ENCODE results near the gene SORCS2. TPM values are rescaled to one million over a fixed set of nuclear protein-coding genes. Genes with fewer than 3 reads are reported as not detected.

SORCS2 gene
- total RNA-seq, 1 experiment from 2014 or later, result 0.06 TPM

DNA sequence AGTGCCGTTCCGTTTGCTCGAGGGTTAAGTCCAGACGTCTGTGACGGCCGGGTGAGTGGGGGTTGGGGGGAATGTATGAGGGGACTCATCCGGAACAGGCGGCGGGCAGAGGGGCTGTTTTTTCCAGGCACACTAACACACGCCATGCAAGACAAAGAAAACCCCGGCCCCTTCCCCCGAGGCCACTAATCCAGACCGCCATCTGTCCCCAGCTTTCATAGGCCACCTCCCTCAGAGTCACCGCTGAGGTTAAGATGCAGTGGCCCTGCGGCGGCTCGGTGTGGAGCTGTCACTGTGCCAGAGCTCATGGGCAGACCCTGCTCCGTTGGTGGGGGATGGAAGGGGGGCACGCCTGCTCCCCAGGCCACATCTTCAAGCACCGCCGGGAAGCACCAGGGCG, 34.1 kb downstream of the SORCS2 start:
- Histone ChIP-seq H3K4me1 (ENCODE audit: insufficient read depth, low read length, poor library complexity, severe bottlenecking) (no peaks in the 10 kb centered on the region), H3K36me3 (ENCODE audit: insufficient read depth, low read length, poor library complexity, severe bottlenecking) (no peaks in the 10 kb centered on the region), H3K4me3 (ENCODE audit: low read depth, low read length, poor library complexity, severe bottlenecking) (no peak overlapping the region), H3K9me3 (ENCODE audit: low read depth, low read length, poor library complexity, severe bottlenecking) (no peaks in the 10 kb centered on the region), H3K27me3 (replicated peaks; ENCODE audit: insufficient read depth, low read depth, low read length, poor library complexity) (no peaks in the 10 kb centered on the region), H3K27ac (ENCODE audit: low read depth, low read length, poor library complexity, severe bottlenecking) (no peak overlapping the region)
- TF ChIP-seq CTCF (conservative IDR thresholded peaks at IDR 0.05; ENCODE audit: low read depth, low read length) (no peak), EZH2 (IDR thresholded peaks at IDR 0.05; ENCODE audit: borderline replicate concordance, low read depth, low read length, poor library complexity, severe bottlenecking) (no peak)
- ChIA-PET POLR2A (ENCODE audit: low non-redundant PET) (no interaction called here), CTCF (no interaction called here)
- intact Hi-C loops (cut with micrococcal nuclease; ENCODE audit: unreplicated experiment), result no loop called here
- BruUV-seq (replicated peaks), result no TSS peak
- DNase-seq (ENCODE audit: low spot score), result no peak

- H3K27me3 ChIP-seq (replicated peaks; ENCODE audit: insufficient read depth, low read depth, low read length, poor library complexity), result no peaks in the 10 kb centered on the region
- ChIA-PET POLR2A (ENCODE audit: low non-redundant PET) (no interaction called here), CTCF (no interaction called here)
- intact Hi-C loops (cut with micrococcal nuclease; ENCODE audit: unreplicated experiment), result no loop called here
- no TSS peak for BruUV-seq (replicated peaks)
- H3K4me1 ChIP-seq (ENCODE audit: insufficient read depth, low read length, poor library complexity, severe bottlenecking), result no peaks in the 10 kb centered on the region
- H3K9me3 ChIP-seq (ENCODE audit: low read depth, low read length, poor library complexity, severe bottlenecking), result no peaks in the 10 kb centered on the region
- no peak overlapping the region for H3K27ac ChIP-seq (ENCODE audit: low read depth, low read length, poor library complexity, severe bottlenecking)
- DNase-seq (ENCODE audit: low spot score), result no peak
- H3K4me3 ChIP-seq (ENCODE audit: low read depth, low read length, poor library complexity, severe bottlenecking), result no peak overlapping the region
- no peaks in the 10 kb centered on the region for H3K36me3 ChIP-seq (ENCODE audit: insufficient read depth, low read length, poor library complexity, severe bottlenecking)
- TF ChIP-seq EZH2 (IDR thresholded peaks at IDR 0.05; ENCODE audit: borderline replicate concordance, low read depth, low read length, poor library complexity, severe bottlenecking) (no peak), CTCF (conservative IDR thresholded peaks at IDR 0.05; ENCODE audit: low read depth, low read length) (no peak)
Observed at GRCh38 chr4:7227008-7227407, 34.7 kb downstream of the SORCS2 start.

- no TSS peak for BruUV-seq (replicated peaks)
- ChIA-PET CTCF (no interaction called here), POLR2A (ENCODE audit: low non-redundant PET) (interaction anchor here (1.1 kb wide), 1 partner anchor 48 kb away, joined by 3 read pairs; no protein-coding TSS in a partner anchor)
- no peak for DNase-seq (ENCODE audit: low spot score)
- TF ChIP-seq CTCF (conservative IDR thresholded peaks at IDR 0.05; ENCODE audit: low read depth, low read length) (no peak), EZH2 (IDR thresholded peaks at IDR 0.05; ENCODE audit: borderline replicate concordance, low read depth, low read length, poor library complexity, severe bottlenecking) (no peak)
- H3K9me3 ChIP-seq (ENCODE audit: low read depth, low read length, poor library complexity, severe bottlenecking), result no peaks in the 10 kb centered on the region
- H3K27ac ChIP-seq (ENCODE audit: low read depth, low read length, poor library complexity, severe bottlenecking), result no peak overlapping the region
- no peaks in the 10 kb centered on the region for H3K4me1 ChIP-seq (ENCODE audit: insufficient read depth, low read length, poor library complexity, severe bottlenecking)
- no peak overlapping the region for H3K4me3 ChIP-seq (ENCODE audit: low read depth, low read length, poor library complexity, severe bottlenecking)
- no peaks in the 10 kb centered on the region for H3K36me3 ChIP-seq (ENCODE audit: insufficient read depth, low read length, poor library complexity, severe bottlenecking)
- intact Hi-C loops (cut with micrococcal nuclease; ENCODE audit: unreplicated experiment), result no loop called here
- H3K27me3 ChIP-seq (replicated peaks; ENCODE audit: insufficient read depth, low read depth, low read length, poor library complexity), result no peaks in the 10 kb centered on the region
Observed at GRCh38 chr4:7228734-7229133, 36.4 kb downstream of the SORCS2 start.

Measured in A673 (cell line).